A673 (cell line): ENCODE measurements around the gene AMZ1.

Source experiments
- EZH2 ChIP-seq: fragments of 200-600 bp; sonication (generic); IDR thresholded peaks from 2 replicates; pipeline ENCODE4 v1.6.1; 2017; ENCODE audit warnings: borderline replicate concordance, low read depth, mild to moderate bottlenecking, mixed read lengths, antibody characterized with exemption, low read length; ENCODE audit not compliant: poor library complexity, severe bottlenecking
- TF ChIP-seq, protein P1 (sequence below): fragments of 300-800, 200-600 bp; sonication (generic); conservative IDR thresholded peaks from 2 replicates; pipeline ENCODE4 v1.5.1; 2017; ENCODE audit warnings: low read depth, mild to moderate bottlenecking, antibody characterized with exemption, low read length, moderate library complexity, mixed read lengths

DNA sequence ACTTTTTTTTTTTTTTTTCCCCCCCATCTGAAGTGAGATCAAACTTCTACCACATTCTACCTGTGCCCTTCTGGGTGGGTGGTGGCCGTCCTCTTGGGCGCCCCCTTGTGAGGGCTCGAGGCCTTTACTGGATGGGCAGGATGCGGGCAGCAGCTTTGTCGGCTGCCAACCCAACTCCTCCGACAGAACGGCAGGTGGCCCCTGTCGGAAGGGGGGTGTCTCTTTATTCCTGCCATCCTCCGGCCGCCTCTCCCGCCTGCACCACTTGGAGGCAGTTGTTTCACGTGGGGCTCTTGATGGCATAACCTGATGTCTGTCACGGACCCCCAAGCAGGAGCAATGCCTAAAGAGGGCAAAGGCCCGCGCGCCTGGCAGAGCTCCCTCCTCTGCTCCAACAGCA, 31.0 kb downstream of the AMZ1 start:
- TF ChIP-seq, protein P1, sequence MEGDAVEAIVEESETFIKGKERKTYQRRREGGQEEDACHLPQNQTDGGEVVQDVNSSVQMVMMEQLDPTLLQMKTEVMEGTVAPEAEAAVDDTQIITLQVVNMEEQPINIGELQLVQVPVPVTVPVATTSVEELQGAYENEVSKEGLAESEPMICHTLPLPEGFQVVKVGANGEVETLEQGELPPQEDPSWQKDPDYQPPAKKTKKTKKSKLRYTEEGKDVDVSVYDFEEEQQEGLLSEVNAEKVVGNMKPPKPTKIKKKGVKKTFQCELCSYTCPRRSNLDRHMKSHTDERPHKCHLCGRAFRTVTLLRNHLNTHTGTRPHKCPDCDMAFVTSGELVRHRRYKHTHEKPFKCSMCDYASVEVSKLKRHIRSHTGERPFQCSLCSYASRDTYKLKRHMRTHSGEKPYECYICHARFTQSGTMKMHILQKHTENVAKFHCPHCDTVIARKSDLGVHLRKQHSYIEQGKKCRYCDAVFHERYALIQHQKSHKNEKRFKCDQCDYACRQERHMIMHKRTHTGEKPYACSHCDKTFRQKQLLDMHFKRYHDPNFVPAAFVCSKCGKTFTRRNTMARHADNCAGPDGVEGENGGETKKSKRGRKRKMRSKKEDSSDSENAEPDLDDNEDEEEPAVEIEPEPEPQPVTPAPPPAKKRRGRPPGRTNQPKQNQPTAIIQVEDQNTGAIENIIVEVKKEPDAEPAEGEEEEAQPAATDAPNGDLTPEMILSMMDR, result peak; percentile 74
- TF ChIP-seq EZH2, result no peak
